HEK293 (cell line): ENCODE data around the gene APOBEC3F.

ENCODE experiments used
- CTCF ChIA-PET: fragments of 350-600 bp; formaldehyde crosslinking; extraction: SDS; loops from one replicate; lab custom pipeline; 2021; ENCODE audit warnings: antibody characterized with exemption; lab: Yijun Ruan, JAX
- POLR2A ChIA-PET: fragments of 300-600 bp; formaldehyde crosslinking; extraction: SDS; loops from one replicate; lab custom pipeline; 2020; ENCODE audit warnings: antibody characterized with exemption, inconsistent platforms; lab: Yijun Ruan, JAX
- H3K27ac ChIP-seq: fragments of 200-500 bp; sonication (Bioruptor generic); 2 replicates; pipeline ENCODE4 v1.5.1; 2014; ENCODE audit warnings: low read depth, low read length, control low read depth, inconsistent platforms; ENCODE audit errors: extremely low read depth
- H3K36me3 ChIP-seq, 2 experiments: fragments of 200-500 bp in 1 of 2; sonication (Bioruptor generic) in 1 of 2; 1 replicate in 1 of 2; 2 replicates in 1 of 2; pipeline ENCODE4 v1.5.1; 2014 to 2017; ENCODE audit warnings: inconsistent platforms in 2 of 2, low read length in 2 of 2; ENCODE audit not compliant: control insufficient read depth in 2 of 2, insufficient read depth in 1 of 2
- H3K4me1 ChIP-seq: fragments of 200-500 bp; sonication (Bioruptor generic); 2 replicates; pipeline ENCODE4 v1.5.1; 2014; ENCODE audit warnings: mild to moderate bottlenecking, low read length, inconsistent platforms; ENCODE audit not compliant: control insufficient read depth, insufficient read depth
- H3K4me3 ChIP-seq: 2 replicates; pipeline ENCODE4 v1.5.1; 2011; ENCODE audit warnings: low read depth, mild to moderate bottlenecking, control low read depth, low read length, moderate library complexity
- H3K9me3 ChIP-seq: fragments of 200-500 bp; sonication (Bioruptor generic); 2 replicates; pipeline ENCODE4 v1.5.1; 2014; ENCODE audit warnings: low read depth, low read length, inconsistent platforms; ENCODE audit not compliant: control insufficient read depth, insufficient read depth
- HOXD13 ChIP-seq: sonication (generic); formaldehyde crosslinking; IDR thresholded peaks from 2 replicates; pipeline ENCODE4 v1.8.0; 2022; ENCODE audit warnings: missing genetic modification reagents, borderline replicate concordance
- MYNN ChIP-seq: fragments of 450-650 bp; formaldehyde crosslinking; IDR thresholded peaks from 2 replicates; pipeline ENCODE4 v1.5.1; 2016; ENCODE audit warnings: missing biosample characterization, missing genetic modification characterization, borderline replicate concordance
- PATZ1 ChIP-seq: fragments of 450-650 bp; formaldehyde crosslinking; IDR thresholded peaks from 2 replicates; pipeline ENCODE4 v1.5.1; 2016; ENCODE audit warnings: missing biosample characterization, missing genetic modification characterization
- REST ChIP-seq: fragments of 450-650 bp; formaldehyde crosslinking; IDR thresholded peaks from 2 replicates; pipeline ENCODE4 v1.5.1; 2016; ENCODE audit warnings: missing biosample characterization, missing genetic modification characterization
- WT1 ChIP-seq: fragments of 450-650 bp; formaldehyde crosslinking; IDR thresholded peaks from 2 replicates; pipeline ENCODE4 v1.5.1; 2016; ENCODE audit warnings: missing biosample characterization, missing genetic modification characterization
- YY1 ChIP-seq: fragments of 450-650 bp; formaldehyde crosslinking; IDR thresholded peaks from 2 replicates; pipeline ENCODE4 v1.5.1; 2018; ENCODE audit warnings: missing biosample characterization, missing genetic modification characterization
- ZBTB17 ChIP-seq: fragments of 450-650 bp; formaldehyde crosslinking; IDR thresholded peaks from 2 replicates; pipeline ENCODE4 v1.5.1; 2016; ENCODE audit warnings: missing biosample characterization, missing genetic modification characterization
- ZNF114 ChIP-seq: fragments of 450-650 bp; formaldehyde crosslinking; IDR thresholded peaks from 2 replicates; pipeline ENCODE4 v1.5.0; 2017; ENCODE audit warnings: missing biosample characterization, missing genetic modification characterization
- ZNF121 ChIP-seq: fragments of 450-650 bp; formaldehyde crosslinking; IDR thresholded peaks from 2 replicates; pipeline ENCODE4 v1.5.1; 2016; ENCODE audit warnings: missing biosample characterization, missing genetic modification characterization
- ZNF138 ChIP-seq: fragments of 450-650 bp; formaldehyde crosslinking; IDR thresholded peaks from 2 replicates; pipeline ENCODE4 v1.5.1; 2016; ENCODE audit warnings: missing biosample characterization, missing genetic modification characterization, borderline replicate concordance
- ZNF510 ChIP-seq: fragments of 450-650 bp; formaldehyde crosslinking; IDR thresholded peaks from 2 replicates; pipeline ENCODE4 v1.5.1; 2018; ENCODE audit warnings: mild to moderate bottlenecking, missing genetic modification characterization, missing biosample characterization; ENCODE audit not compliant: insufficient replicate concordance
- ZNF530 ChIP-seq: fragments of 450-650 bp; formaldehyde crosslinking; IDR thresholded peaks from 2 replicates; pipeline ENCODE4 v1.5.1; 2016; ENCODE audit warnings: low read depth, missing biosample characterization, missing genetic modification characterization
- ZNF544 ChIP-seq: fragments of 450-650 bp; formaldehyde crosslinking; IDR thresholded peaks from 2 replicates; pipeline ENCODE4 v1.5.0; 2017; ENCODE audit warnings: missing biosample characterization, missing genetic modification characterization
- ZNF555 ChIP-seq: fragments of 450-650 bp; formaldehyde crosslinking; conservative IDR thresholded peaks from 2 replicates; pipeline ENCODE4 v1.5.1; 2017; ENCODE audit warnings: missing biosample characterization, mild to moderate bottlenecking, missing genetic modification characterization, inconsistent platforms
- ZNF701 ChIP-seq: fragments of 450-650 bp; formaldehyde crosslinking; IDR thresholded peaks from 2 replicates; pipeline ENCODE4 v1.5.1; 2016; ENCODE audit warnings: missing biosample characterization, missing genetic modification characterization
- TF ChIP-seq, protein P1 (sequence below): fragments of 450-650 bp; formaldehyde crosslinking; IDR thresholded peaks from 2 replicates; pipeline ENCODE4 v1.5.1; 2017; ENCODE audit warnings: missing biosample characterization, missing genetic modification characterization

Gene APOBEC3F

GRCh38 chr22:39084666-39085065, 44.0 kb downstream of the APOBEC3F start:
- CTCF ChIA-PET = interaction anchor here (0.7 to 1.2 kb wide), 3 partner anchors 158 to 316 kb away, joined by 3 read pairs; no protein-coding TSS in a partner anchor

GRCh38 chr22:39087098-39087497, 46.4 kb downstream of the APOBEC3F start:
- 0 out of 2 replicates have a peak, but pooled peaks cover 2% of the 10 kb centered on the region for H3K4me1 ChIP-seq
- no peak overlapping the region for H3K4me3 ChIP-seq
- no peak overlapping the region for H3K27ac ChIP-seq
- ChIA-PET CTCF (no interaction called here), POLR2A (no interaction called here)
- TF ChIP-seq REST (tag by site-specific recombination) (no peak), MYNN (tag by site-specific recombination) (no peak), ZNF530 (tag by site-specific recombination) (no peak), ZNF121 (tag by site-specific recombination) (no peak), ZNF138 (no peak), ZNF555 (tag by site-specific recombination) (no peak), ZNF701 (tag by site-specific recombination) (no peak), ZNF114 (no peak), YY1 (tag by site-specific recombination) (no peak), HOXD13 (CRISPR knock-in tag) (no peak), ZBTB17 (0 out of 2 replicates have a peak, but pooled peaks have one; percentile 24), WT1 (tag by site-specific recombination) (peak; percentile 60)
- TF ChIP-seq, protein P1, sequence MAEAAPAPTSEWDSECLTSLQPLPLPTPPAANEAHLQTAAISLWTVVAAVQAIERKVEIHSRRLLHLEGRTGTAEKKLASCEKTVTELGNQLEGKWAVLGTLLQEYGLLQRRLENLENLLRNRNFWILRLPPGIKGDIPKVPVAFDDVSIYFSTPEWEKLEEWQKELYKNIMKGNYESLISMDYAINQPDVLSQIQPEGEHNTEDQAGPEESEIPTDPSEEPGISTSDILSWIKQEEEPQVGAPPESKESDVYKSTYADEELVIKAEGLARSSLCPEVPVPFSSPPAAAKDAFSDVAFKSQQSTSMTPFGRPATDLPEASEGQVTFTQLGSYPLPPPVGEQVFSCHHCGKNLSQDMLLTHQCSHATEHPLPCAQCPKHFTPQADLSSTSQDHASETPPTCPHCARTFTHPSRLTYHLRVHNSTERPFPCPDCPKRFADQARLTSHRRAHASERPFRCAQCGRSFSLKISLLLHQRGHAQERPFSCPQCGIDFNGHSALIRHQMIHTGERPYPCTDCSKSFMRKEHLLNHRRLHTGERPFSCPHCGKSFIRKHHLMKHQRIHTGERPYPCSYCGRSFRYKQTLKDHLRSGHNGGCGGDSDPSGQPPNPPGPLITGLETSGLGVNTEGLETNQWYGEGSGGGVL (tag by site-specific recombination) = peak; percentile 50
- no peaks in the 10 kb centered on the region for H3K9me3 ChIP-seq
- H3K36me3 ChIP-seq = no peaks in the 10 kb centered on the region

More at GRCh38 chr22:39084666-39085065, 44.0 kb downstream of the APOBEC3F start:
- TF ChIP-seq PATZ1 (no peak), ZNF510 (tag by site-specific recombination) (no peak), ZNF544 (tag by site-specific recombination) (no peak)
- Histone ChIP-seq H3K27ac (no peak overlapping the region), H3K36me3 (no peaks in the 10 kb centered on the region), H3K4me3 (no peak overlapping the region), H3K4me1 (0 out of 2 replicates have a peak, but pooled peaks cover 2% of the 10 kb centered on the region), H3K9me3 (no peaks in the 10 kb centered on the region)
- POLR2A ChIA-PET = no interaction called here
